Endothelial cell of umbilical vein (primary cell): ENCODE data around the gene TOPAZ1. TPM values are rescaled to one million over a fixed set of nuclear protein-coding genes. Genes with fewer than 3 reads are reported as not detected.

Experiments
- BruUV-seq: library from RNA; stranded (reverse); fragments of 400-500 nt; replicated peaks from 2 replicates; lab custom pipeline; 2021; lab: Mats Ljungman, UMichigan
- CTCF ChIA-PET: fragments of 300-600, 350-600 bp; sonication (Branson Sonifier 250); formaldehyde crosslinking; loops from one replicate; lab custom pipeline; 2021; ENCODE audit warnings: antibody characterized with exemption, inconsistent platforms; lab: Charles Lee
- POLR2A ChIA-PET: fragments of 300-600, 350-600 bp; sonication (Branson Sonifier 250); formaldehyde crosslinking; loops from one replicate; lab custom pipeline; 2021; ENCODE audit warnings: antibody characterized with exemption, inconsistent platforms; lab: Charles Lee
- DNase-seq: peaks from one replicate; pipeline ENCODE4 v3.0.0-alpha.2; 2011; ENCODE audit warnings: low read depth, low spot score
- FAIRE-seq: peaks from 2 replicates; lab custom pipeline; 2011; peaks lifted over from hg19 to GRCh38; lab: Jason Lieb, UNC
- H2AFZ ChIP-seq: 2 replicates; pipeline ENCODE4 v1.6.0; 2012; ENCODE audit warnings: low read depth, low read length, control low read depth, inconsistent platforms
- H3K27ac ChIP-seq: 2 replicates; pipeline ENCODE4 v1.5.1; 2011; ENCODE audit warnings: low read depth, mild to moderate bottlenecking, control low read depth, low read length, moderate library complexity; ENCODE audit not compliant: insufficient read depth
- H3K27me3 ChIP-seq, 2 experiments: 2 replicates each; pipeline versions ENCODE4 v1.6.0 to v1.6.1; 2011; ENCODE audit warnings: low read length in 2 of 2, mixed read lengths in 1 of 2; ENCODE audit not compliant: control insufficient read depth in 2 of 2, insufficient read depth in 2 of 2
- H3K36me3 ChIP-seq, 2 experiments: 2 replicates in 1 of 2; 3 replicates in 1 of 2; pipeline ENCODE4 v1.5.1; 2011; ENCODE audit warnings: low read length in 2 of 2, mild to moderate bottlenecking in 1 of 2, moderate library complexity in 1 of 2; ENCODE audit not compliant: control insufficient read depth in 2 of 2, insufficient read depth in 2 of 2; ENCODE audit errors: extremely low read depth in 1 of 2
- H3K4me1 ChIP-seq: 3 replicates; pipeline ENCODE4 v1.5.1; 2011; ENCODE audit warnings: mild to moderate bottlenecking, low read length; ENCODE audit not compliant: control insufficient read depth, insufficient read depth; ENCODE audit errors: extremely low read depth
- H3K4me2 ChIP-seq: 2 replicates; pipeline ENCODE4 v1.6.1; 2011; ENCODE audit warnings: low read length, control low read depth, mixed read lengths; ENCODE audit not compliant: insufficient read depth
- H3K4me3 ChIP-seq, 3 experiments: fragments of 200-600 bp in 1 of 3; sonication (generic), shearing (Covaris generic) in 1 of 3; replicated peaks in 1 of 3; 2 replicates each; pipeline ENCODE4 v1.5.1; 2011 to 2016; ENCODE audit warnings: control low read depth in 3 of 3, low read length in 3 of 3, mild to moderate bottlenecking in 2 of 3, inconsistent platforms in 1 of 3, low read depth in 1 of 3, moderate library complexity in 1 of 3; ENCODE audit not compliant: insufficient read depth in 1 of 3
- H3K79me2 ChIP-seq: 2 replicates; pipeline ENCODE4 v1.6.0; 2012; ENCODE audit warnings: low read length, inconsistent platforms; ENCODE audit not compliant: control insufficient read depth, insufficient read depth
- H3K9ac ChIP-seq: replicated peaks from 2 replicates; pipeline ENCODE3; 2011; ENCODE audit warnings: low read length, control low read depth; ENCODE audit not compliant: insufficient read depth; ENCODE audit errors: extremely low read depth
- H3K9me1 ChIP-seq: replicated peaks from 3 replicates; pipeline ENCODE4 v1.6.0; 2011; ENCODE audit warnings: mild to moderate bottlenecking, low read length; ENCODE audit not compliant: control insufficient read depth, insufficient read depth; ENCODE audit errors: extremely low read depth
- H3K9me3 ChIP-seq: replicated peaks from 2 replicates; pipeline ENCODE4 v1.5.1; 2012; ENCODE audit warnings: low read length, inconsistent platforms; ENCODE audit not compliant: control insufficient read depth, insufficient read depth
- H4K20me1 ChIP-seq: replicated peaks from 2 replicates; pipeline ENCODE3; 2011; ENCODE audit warnings: mild to moderate bottlenecking, low read length; ENCODE audit not compliant: control insufficient read depth, insufficient read depth; ENCODE audit errors: extremely low read depth
- CTCF ChIP-seq, 2 donors: IDR thresholded peaks; 1 replicate in 1 of 2; 2 replicates in 1 of 2; pipeline ENCODE4 v1.5.1; 2011; ENCODE audit warnings: low read length in 2 of 2, mild to moderate bottlenecking in 2 of 2, moderate library complexity in 2 of 2, control low read depth in 1 of 2, inconsistent platforms in 1 of 2, low read depth in 1 of 2; ENCODE audit not compliant: insufficient read depth in 1 of 2; ENCODE audit errors: extremely low read depth in 1 of 2
- EZH2 ChIP-seq: IDR thresholded peaks from 2 replicates; pipeline ENCODE4 v1.6.1; 2012; ENCODE audit warnings: borderline replicate concordance, low read depth, mild to moderate bottlenecking, moderate library complexity, low read length, inconsistent platforms; ENCODE audit not compliant: severe bottlenecking
- FOS ChIP-seq: IDR thresholded peaks from 2 replicates; pipeline ENCODE4 v1.6.1; 2011; ENCODE audit warnings: mild to moderate bottlenecking, low read length, moderate library complexity, borderline replicate concordance; ENCODE audit not compliant: insufficient read depth
- GATA2 ChIP-seq: IDR thresholded peaks from 2 replicates; pipeline ENCODE4 v1.7.0; 2011; ENCODE audit warnings: low read depth, mild to moderate bottlenecking, moderate library complexity, mixed read lengths, low read length; ENCODE audit not compliant: insufficient read length, insufficient read depth
- JUN ChIP-seq: IDR thresholded peaks from 2 replicates; pipeline ENCODE4 v1.6.1; 2011; ENCODE audit warnings: borderline replicate concordance, low read depth; ENCODE audit not compliant: insufficient read length, insufficient read depth
- MAX ChIP-seq: IDR thresholded peaks from 2 replicates; pipeline ENCODE4 v1.6.1; 2011; ENCODE audit not compliant: insufficient read depth, insufficient read length
- MYC ChIP-seq: IDR thresholded peaks from one replicate; pipeline ENCODE4 v1.6.1; 2011; ENCODE audit warnings: mild to moderate bottlenecking, low read depth, low read length
- POLR2A ChIP-seq: IDR thresholded peaks from 2 replicates; pipeline ENCODE4 v1.6.1; 2012; ENCODE audit warnings: low read depth, mild to moderate bottlenecking, control low read depth, low read length
- POLR2AphosphoS5 ChIP-seq: IDR thresholded peaks from 2 replicates; pipeline ENCODE4 v1.6.1; 2012; ENCODE audit warnings: low read depth, mild to moderate bottlenecking, control low read depth, low read length, moderate library complexity; ENCODE audit not compliant: insufficient read depth
- dilution Hi-C: fragments of 300-500 bp; cut with MboI; formaldehyde crosslinking; loops from one replicate; pipeline ENCODE4 v1.15.0; 2019; ENCODE audit warnings: low sequenced_read_pairs; ENCODE audit not compliant: extremely low pct_ligation_motif_present
- intact Hi-C: fragments of 100-400 bp; cut with micrococcal nuclease; formaldehyde crosslinking; loops from one replicate; pipeline ENCODE4 v1.10.0; 2022
- polyA plus RNA-seq, 4 experiments: library from polyadenylated mRNA; depleted of rRNA in 3 of 4; stranded (reverse) in 3 of 4; unstranded in 1 of 4; fragments of >200 nt; gene quantifications; 2 replicates each; pipeline versions ENCODE4 v1.2.1 to v1.2.3, GENCODE V29; 2011 to 2012; ENCODE audit warnings: missing spikeins in 1 of 4
- total RNA-seq: library from RNA; stranded (reverse); gene quantifications from 2 replicates; pipeline ENCODE4 v1.2.3, GENCODE V29; 2021

The TOPAZ1 gene
- total and polyA plus RNA-seq, 2 donors (not counting 3 experiments of a cell fraction or from before 2014, with no cell fraction given), result not detected

DNA sequence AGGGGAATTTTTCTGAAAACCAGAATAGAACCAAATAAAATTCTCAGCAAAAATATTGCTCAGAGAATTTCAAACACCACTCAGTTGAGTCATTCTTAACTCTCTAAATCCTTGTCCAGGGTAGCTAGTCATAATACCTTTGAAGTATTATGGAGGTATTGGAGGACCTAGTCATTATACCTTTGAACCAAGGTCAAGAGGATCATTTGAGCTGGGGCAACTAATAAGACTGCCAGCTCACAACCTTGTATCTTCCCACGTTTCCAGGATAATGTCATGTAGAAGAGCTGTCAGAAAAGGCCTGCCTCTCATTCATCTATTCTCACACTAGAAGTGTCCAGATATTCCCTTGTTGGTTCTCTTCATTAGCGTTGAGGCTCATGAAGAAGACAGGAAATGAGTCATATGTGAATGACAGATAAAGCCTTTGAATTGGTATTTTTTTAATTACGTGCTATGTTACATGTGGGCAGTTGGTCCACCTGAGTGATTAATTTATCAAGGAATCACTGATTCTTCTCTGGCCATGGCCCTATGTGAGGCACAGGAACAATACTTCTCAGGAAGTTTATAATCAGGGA, 48.3 kb downstream of the TOPAZ1 start:
- no TSS peak for BruUV-seq
- H3K9me1 ChIP-seq, result no peaks in the 10 kb centered on the region
- no peaks in the 10 kb centered on the region for H3K36me3 ChIP-seq
- no peaks in the 10 kb centered on the region for H3K4me1 ChIP-seq
- FAIRE-seq (no peak), DNase-seq (no peak)
- H3K4me3 ChIP-seq, result no peak overlapping the region
- H3K9me3 ChIP-seq, result no peaks in the 10 kb centered on the region
- intact Hi-C loops (no loop called here), dilution Hi-C loops (no loop called here)
- no peak overlapping the region for H3K4me2 ChIP-seq
- no peak for TF ChIP-seq JUN
- TF ChIP-seq CTCF (IDR thresholded peaks at IDR 0.05; ENCODE audit: extremely low read depth in 1 of 2, insufficient read depth in 1 of 2, low read depth in 1 of 2, low read length in 2 of 2), result no peak
- no peak for TF ChIP-seq GATA2
- no peak for TF ChIP-seq EZH2
- no peak for TF ChIP-seq POLR2A
- no peak for TF ChIP-seq POLR2AphosphoS5
- no peak for TF ChIP-seq FOS
- TF ChIP-seq MAX, result no peak
- TF ChIP-seq MYC, result no peak
- no peak overlapping the region for H3K9ac ChIP-seq
- POLR2A ChIA-PET, result no interaction called here
- CTCF ChIA-PET, result interaction anchor here (0.9 kb wide), 1 partner anchor 8 kb away, joined by 4 read pairs; no protein-coding TSS in a partner anchor
- no peak overlapping the region for H2AFZ ChIP-seq
- H3K27ac ChIP-seq, result no peak overlapping the region
- no peaks in the 10 kb centered on the region for H4K20me1 ChIP-seq
- no peaks in the 10 kb centered on the region for H3K79me2 ChIP-seq
- peaks cover 0 to 4% of the 10 kb centered on the region in 2 experiments for H3K27me3 ChIP-seq
